NCI-H460 (cell line): ENCODE data around the gene ACOT4. TPM values are rescaled to one million over a fixed set of nuclear protein-coding genes. Genes with fewer than 3 reads are reported as not detected.
"Not testable (repeated sequence)": the region's sequence is repeated elsewhere in the genome, so short reads cannot be mapped to it uniquely, and the experiment has no call there.

Source experiments
- DNase-seq: peaks from one replicate; pipeline ENCODE4 v3.0.0-alpha.2; 2016; ENCODE audit warnings: low read depth; ENCODE audit errors: extremely low read depth
- total RNA-seq: library from RNA; depleted of rRNA; stranded (reverse); fragments of >200 nt; shearing (Covaris generic); gene quantifications from 2 replicates; pipeline ENCODE4 v1.2.3, GENCODE V29; 2014; rRNA removed

The ACOT4 gene
- total RNA-seq, 1 experiment from 2014 or later: 3.6 TPM

DNA sequence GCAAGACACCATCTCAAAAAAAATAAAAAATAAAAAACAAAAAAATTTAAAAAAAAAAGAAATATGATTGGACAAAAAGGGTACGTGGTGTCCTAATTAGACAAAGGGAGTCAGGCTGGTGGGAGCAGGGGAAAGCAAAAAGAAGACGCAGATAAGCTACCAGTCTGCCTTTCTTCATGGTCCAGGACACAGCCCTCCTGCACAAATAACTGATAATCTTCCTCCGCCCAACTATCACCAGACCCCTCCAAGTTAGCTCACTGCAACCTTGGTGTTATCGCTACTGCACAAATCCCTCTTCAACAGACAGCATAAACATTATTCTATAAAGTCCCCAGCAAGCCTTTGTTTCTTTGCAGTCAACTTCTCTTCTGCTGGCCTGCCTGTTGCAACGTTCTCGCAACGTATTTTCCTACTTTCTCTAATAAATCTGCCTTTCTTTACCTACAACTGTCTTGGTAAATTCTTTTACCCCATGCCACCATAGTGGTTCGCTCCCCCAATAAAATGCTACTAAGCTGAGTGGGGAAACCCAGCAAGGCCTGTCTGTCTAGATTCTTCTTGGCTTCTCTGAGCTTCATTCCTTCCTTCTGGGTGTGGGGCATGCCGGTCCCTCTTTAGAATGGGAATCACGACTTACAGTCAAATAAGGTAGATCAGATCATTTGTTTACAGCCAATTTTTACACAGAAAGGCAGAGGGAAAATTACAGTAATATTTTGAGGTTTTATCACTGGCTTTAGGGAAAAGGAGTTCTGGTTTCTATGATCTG, 38.5 kb downstream of the ACOT4 start:
- DNase-seq: no peak

DNA sequence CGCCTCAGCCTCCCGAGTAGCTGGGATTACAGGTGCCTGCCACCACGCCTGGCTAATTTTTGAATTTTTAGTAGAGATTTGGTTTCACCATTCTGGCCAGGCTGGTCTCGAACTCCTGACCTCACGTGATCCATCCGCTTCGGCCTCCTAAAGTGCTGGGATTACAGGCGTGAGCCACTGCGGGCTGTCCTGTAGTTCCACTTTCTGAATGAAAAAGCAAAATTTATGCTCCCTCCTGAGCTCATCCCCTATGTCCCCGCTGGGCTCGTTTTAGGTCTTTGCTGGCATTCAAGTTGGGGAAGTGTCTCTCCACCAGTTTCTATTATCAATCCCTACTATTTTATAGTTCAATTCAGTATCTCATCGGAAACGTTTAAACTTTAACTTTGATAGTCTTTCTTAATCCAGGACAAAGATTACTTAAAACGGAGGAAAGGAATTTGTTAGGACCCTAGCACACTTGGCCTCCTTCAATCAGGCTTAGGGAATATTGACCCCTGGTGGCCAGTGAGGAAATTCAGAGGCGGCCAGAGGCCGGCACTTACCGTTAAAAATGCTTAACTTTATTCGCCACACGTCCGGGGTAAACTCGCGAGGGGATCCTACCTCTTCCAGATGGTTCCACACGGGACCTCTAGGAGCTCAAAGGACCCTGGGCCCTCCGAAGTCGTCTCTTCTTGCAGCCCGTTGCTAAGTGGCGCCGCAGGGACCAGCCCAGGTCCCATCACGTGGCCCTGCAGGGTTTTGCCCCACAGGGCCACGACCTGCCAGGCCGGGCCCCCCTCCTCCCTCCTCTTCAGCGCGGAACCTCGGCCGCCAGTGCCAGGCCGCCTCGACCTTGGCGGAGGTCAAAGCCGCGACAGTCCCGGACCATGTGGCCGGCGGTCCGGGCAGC, 41.7 kb downstream of the ACOT4 start:
- peak; percentile 71 for DNase-seq

DNA sequence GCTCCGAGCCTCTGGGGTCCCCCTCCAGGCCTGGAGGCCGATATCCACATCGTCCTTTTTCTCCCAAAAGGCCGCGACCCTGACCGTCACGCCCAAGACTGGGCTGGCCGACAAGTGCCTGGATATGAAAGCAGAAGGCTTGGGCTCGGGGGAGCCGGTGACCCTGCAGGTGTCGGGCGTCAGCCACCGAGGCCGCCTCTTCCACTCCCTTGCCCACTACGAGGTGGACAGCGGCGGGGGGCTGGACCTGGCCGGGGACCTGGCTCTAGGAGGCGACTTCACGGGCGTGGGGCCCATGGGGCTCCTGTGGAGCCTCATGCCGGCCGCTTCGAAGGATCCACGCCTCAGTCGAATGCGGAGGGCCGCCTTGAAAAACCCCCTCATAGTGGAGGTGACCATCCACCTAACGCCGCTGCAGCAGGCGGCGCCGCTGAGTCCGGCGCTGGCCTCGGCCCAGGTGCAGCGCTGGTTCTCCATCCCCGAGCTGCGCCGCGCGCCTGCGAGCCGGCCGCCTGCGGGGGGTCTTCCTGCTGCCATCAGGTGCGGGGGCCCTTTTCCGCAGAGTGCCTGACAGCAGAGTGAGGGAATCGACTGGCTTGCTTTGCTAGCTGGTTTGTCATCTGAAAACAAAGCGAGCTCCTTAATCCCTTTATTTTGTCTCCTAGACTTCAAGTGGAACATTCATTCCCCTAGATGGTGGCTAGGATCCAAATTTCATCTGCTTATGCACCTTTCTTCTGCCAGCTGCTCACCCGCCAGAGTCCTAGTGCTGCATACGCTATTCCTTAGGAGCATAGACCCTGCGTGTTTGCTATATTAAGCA, 42.5 kb downstream of the ACOT4 start:
- DNase-seq: no peak

DNA sequence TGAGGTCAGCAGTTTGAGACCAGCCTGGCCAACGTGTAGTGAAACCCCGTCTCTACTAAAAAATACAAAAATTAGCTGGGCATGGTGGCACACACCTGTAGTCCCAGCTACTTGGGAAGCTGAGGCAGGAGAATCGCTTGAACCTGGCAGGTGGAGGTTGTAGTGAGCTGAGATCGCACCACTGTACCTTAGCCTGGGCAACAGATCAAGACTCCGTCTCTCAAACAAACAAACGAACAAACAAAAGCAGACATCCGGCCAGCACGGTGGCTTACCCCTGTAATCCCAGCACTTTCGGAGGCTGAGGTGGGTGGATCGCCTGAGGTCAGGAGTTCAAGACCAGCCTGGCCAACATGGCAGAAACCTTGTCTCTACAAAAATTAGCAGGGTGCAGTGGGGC, 44.7 kb downstream of the ACOT4 start:
- DNase-seq: not testable (repeated sequence)

DNA sequence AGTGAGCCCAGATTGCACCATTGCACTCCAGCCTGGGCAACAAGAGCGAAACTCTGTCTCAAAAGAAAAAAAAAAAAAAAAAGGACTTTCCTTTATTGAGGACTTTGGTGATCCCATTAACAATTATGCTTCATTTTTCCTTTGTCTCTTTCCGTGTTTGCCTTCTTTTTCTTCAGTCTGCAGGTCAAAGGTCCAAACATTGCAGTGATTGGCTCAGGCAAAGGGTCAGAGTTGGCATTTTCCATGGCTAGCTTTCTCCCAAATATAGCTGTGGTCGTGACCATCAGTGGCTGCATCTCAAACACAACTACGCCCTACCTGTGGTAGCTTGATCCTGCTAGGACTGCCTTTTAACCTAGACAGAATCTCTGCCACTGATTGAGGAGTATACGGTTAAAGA, 46.2 kb downstream of the ACOT4 start:
- DNase-seq: no peak

DNA sequence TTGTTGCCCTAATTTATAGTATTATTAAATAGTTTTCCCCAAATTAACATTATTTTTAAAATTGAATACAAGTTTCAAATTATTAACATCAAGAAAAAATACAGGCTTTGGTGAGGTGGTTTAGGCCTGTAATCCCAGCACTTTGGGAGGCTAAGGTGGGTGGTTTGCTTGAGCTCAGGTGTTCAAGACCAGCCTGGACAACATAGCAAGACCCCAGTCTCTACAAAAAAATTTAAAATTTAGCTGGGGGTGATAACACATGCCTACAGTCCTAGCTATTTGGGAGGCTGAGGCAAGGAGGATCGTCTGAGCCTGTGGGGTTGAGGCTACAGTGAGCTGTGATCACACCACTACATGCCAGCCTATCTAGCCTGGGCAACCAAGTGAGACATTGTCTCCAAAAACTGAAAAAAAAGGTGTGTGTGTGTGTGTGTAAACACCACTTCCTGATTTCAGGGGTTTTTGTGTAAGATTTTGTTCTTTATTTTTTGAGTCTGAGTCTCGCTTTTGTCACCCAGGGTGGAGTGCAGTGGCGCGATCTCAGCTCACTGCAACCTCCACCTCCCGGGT, 49.2 kb downstream of the ACOT4 start:
- no peak for DNase-seq

DNA sequence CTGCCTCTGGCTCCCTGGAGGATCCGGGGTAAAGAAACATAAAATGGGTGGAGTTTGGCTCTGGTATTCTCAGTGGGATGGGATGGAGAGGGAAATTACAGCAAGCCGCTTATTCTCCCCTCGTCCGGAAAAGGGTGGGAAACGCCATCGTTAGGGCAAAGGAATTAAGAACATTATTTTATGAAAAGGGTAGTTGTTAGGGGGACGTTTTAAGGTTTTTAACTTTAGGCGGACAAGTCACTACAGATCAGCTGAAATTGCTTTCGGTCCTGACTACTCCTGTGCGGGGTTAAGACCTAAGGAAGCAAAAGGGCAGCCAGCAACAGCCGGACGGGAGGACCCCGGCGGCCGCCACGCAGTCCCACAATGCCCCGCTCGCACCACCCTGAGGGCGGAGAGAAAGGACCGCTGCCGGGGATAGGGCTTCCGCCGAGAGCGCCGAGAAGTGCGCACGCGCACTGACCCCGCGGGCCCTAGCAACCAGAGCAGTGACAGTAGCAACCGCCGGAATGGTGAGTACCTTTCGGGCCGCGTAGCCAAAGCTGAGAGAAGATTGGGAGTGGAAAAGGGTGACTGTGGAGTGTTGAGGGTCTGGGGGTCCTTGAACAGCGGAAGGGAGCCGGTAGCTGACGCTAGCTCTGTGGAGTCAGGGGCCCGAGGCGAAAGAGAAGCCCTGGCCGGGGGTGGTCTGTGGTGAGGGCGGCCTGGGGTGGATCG, 53.0 kb downstream of the ACOT4 start, which contains the start of gene DNAL1:
Gene DNAL1, plus strand, starts transcription at position 456 of the 717 bp plus-strand sequence. Its CDS starts 54 bp downstream, at position 510.
- peak; percentile 92 for DNase-seq

DNA sequence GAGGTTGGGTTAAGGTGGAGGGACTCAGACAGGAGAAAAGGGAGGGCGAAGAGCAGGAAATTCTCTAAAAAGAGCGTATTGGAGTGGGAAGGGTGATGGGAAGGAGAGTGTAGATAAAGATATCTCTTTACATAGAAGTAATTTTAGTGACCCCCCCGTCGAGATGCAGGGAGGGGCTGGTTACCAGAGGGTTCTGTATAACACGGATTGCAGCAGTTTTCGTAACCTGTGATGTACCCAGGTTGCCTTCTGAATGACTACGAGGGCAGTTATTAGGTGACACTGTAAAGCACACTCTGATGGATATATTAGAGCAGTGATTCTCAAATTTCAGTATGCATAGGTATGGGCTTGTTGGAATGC, 53.6 kb downstream of the ACOT4 start:
- no peak for DNase-seq

Other genes with a start within 250 kb of the ACOT4 start
- gene NUMB, start 133.3 kb upstream of the ACOT4 start, total RNA-seq: 22.0 and 34.4 TPM in 2 replicates
- gene RIOX1, start 100.9 kb upstream of the ACOT4 start, total RNA-seq: 16.3 and 17.3 TPM in 2 replicates
- gene ACOT1, start 54.7 kb upstream of the ACOT4 start, total RNA-seq: 2.7 and 3.2 TPM in 2 replicates
- gene HEATR4, start 32.9 kb upstream of the ACOT4 start, total RNA-seq: not detected in 2 replicates
- gene ACOT2, start 22.7 kb upstream of the ACOT4 start, total RNA-seq: 50.4 and 52.5 TPM in 2 replicates
- gene ACOT6, start 20.6 kb downstream of the ACOT4 start, total RNA-seq: not detected in 2 replicates
- 24.8 and 30.7 TPM in 2 replicates for gene DNAL1, start 53.1 kb downstream of the ACOT4 start, total RNA-seq
- 72.9 and 78.4 TPM in 2 replicates for gene PNMA1, start 122.5 kb downstream of the ACOT4 start, total RNA-seq